Gastroesophageal sphincter (tissue), 3 donors: ENCODE results near the gene NTNG2.

Experiments
- CTCF ChIP-seq, 4 experiments: fragments of 200-600 bp in 2 of 4; fragments of 450-650 bp in 2 of 4; sonication (generic) in 1 of 4; IDR thresholded peaks; one replicate each; pipeline ENCODE4 v1.5.1; 2017 to 2019; ENCODE audit warnings: antibody characterized with exemption in 4 of 4, mild to moderate bottlenecking in 2 of 4, moderate library complexity in 2 of 4
- POLR2AphosphoS5 ChIP-seq: sonication (generic); formaldehyde crosslinking; IDR thresholded peaks from one replicate; pipeline ENCODE4 v1.6.1; 2017; ENCODE audit warnings: antibody characterized with exemption

- TF ChIP-seq CTCF (IDR thresholded peaks at IDR 0.05), result no peak
- no peak for TF ChIP-seq POLR2AphosphoS5
Observed at GRCh38 chr9:132167192-132167591, 5.3 kb downstream of the NTNG2 start.
